ENCODE measurements around the gene ZNF268.
"Not testable (repeated sequence)": the region's sequence is repeated elsewhere in the genome, so short reads cannot be mapped to it uniquely, and the experiment has no call there.

Gene ZNF268

GRCh38 chr12:133251732-133252131, 70.4 kb downstream of the ZNF268 start:
- H3K9me3 Mint-ChIP-seq, result peaks cover 68% of the 10 kb centered on the region
- TF ChIP-seq, protein P1, sequence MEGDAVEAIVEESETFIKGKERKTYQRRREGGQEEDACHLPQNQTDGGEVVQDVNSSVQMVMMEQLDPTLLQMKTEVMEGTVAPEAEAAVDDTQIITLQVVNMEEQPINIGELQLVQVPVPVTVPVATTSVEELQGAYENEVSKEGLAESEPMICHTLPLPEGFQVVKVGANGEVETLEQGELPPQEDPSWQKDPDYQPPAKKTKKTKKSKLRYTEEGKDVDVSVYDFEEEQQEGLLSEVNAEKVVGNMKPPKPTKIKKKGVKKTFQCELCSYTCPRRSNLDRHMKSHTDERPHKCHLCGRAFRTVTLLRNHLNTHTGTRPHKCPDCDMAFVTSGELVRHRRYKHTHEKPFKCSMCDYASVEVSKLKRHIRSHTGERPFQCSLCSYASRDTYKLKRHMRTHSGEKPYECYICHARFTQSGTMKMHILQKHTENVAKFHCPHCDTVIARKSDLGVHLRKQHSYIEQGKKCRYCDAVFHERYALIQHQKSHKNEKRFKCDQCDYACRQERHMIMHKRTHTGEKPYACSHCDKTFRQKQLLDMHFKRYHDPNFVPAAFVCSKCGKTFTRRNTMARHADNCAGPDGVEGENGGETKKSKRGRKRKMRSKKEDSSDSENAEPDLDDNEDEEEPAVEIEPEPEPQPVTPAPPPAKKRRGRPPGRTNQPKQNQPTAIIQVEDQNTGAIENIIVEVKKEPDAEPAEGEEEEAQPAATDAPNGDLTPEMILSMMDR (IDR thresholded peaks at IDR 0.05), result no peak
- H3K27ac Mint-ChIP-seq, result no peak overlapping the region
- H3K4me3 Mint-ChIP-seq, result no peak overlapping the region
- no peaks in the 10 kb centered on the region for H3K4me1 Mint-ChIP-seq
- H3K27me3 Mint-ChIP-seq (ENCODE audit: low read depth, poor library complexity), result peaks cover 3% of the 10 kb centered on the region
- no peak for DNase-seq
- H3K36me3 Mint-ChIP-seq (ENCODE audit: low read depth), result no peaks in the 10 kb centered on the region

DNA sequence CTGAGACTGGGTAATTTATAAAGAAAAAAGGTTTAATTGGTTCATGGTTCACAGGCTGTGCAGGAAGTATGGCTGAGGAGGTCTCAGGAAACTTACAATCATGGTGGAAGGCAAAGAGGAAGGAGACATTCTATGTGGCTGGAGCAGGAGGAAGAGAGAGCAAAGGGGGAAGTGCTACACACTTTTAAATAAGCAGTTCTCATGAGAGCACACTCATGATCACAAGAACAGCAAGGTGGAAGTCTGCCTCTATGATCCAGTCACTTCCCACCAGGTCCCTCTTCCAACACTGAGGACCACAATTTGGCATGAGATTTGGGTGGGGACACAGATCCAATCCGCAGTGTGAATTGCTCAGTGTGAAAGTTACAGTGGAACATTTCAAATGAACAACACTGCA, 74.5 kb downstream of the ZNF268 start:
- not testable (repeated sequence) for H3K36me3 Mint-ChIP-seq (ENCODE audit: low read depth); H3K4me1 Mint-ChIP-seq; H3K4me3 Mint-ChIP-seq; H3K27me3 Mint-ChIP-seq (ENCODE audit: low read depth, poor library complexity); H3K27ac Mint-ChIP-seq; DNase-seq
- H3K9me3 Mint-ChIP-seq, result peaks cover 56% of the 10 kb centered on the region

DNA sequence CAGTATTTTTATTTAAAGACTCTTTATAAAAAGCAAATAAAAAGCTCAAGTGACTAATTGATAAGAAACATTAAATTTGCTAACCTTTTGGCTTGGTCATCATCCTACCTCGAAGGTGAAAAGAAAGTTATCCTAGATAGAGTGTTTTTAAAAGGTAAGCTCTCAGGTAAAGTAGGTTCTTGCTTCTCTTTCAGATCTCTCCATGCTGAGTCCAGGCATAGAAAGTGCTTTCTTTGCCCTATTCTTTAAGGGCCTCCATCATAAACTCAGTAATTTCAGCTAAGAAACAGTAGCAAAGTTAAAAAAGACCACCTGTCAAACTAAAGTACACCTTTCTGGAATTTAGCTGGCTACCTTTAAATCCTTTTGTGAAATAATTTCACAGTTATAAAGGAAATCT, 75.0 kb downstream of the ZNF268 start:
- TF ChIP-seq, protein P1 (IDR thresholded peaks at IDR 0.05), result no peak
- Mint-ChIP-seq H3K27me3 (ENCODE audit: low read depth, poor library complexity) (no peaks in the 10 kb centered on the region), H3K4me1 (no peaks in the 10 kb centered on the region), H3K4me3 (no peak overlapping the region), H3K27ac (no peak overlapping the region), H3K9me3 (peaks cover 51% of the 10 kb centered on the region), H3K36me3 (ENCODE audit: low read depth) (no peaks in the 10 kb centered on the region)
- DNase-seq, result no peak

DNA sequence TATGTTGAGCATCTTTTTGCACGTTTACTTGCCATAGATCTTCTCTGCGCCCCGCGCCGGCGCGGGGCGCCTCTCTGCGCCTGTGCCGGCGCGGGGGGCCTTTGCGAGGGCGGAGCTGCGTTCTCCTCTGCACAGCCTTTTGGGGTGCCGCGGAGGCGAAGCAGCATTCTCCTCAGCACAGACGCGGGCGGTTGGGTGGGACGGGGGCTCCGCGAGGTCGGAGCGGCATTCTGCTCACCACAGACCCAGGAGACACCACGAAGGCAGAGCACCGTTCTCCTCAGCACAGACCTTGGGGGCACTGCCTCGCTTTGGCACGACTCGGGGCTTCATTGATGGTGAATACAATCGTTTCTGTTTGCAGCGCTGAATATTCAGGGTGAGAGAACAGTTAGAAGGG, 82.9 kb downstream of the ZNF268 start:
- H3K27ac Mint-ChIP-seq, result no peak overlapping the region
- H3K4me1 Mint-ChIP-seq, result no peaks in the 10 kb centered on the region
- no peaks in the 10 kb centered on the region for H3K27me3 Mint-ChIP-seq (ENCODE audit: low read depth, poor library complexity)
- H3K4me3 Mint-ChIP-seq, result no peak overlapping the region
- no peak for DNase-seq
- H3K9me3 Mint-ChIP-seq, result peaks cover 33% of the 10 kb centered on the region
- TF ChIP-seq, protein P1 (IDR thresholded peaks at IDR 0.05), result no peak
- H3K36me3 Mint-ChIP-seq (ENCODE audit: low read depth), result no peaks in the 10 kb centered on the region
